CD4-positive, alpha-beta memory T cell (primary cell): Measurements from ENCODE around the gene ETV2. TPM values are rescaled to one million over a fixed set of nuclear protein-coding genes. Genes with fewer than 3 reads are reported as not detected.
A peak's percentile ranks its signal among the peaks of the same experiment; 100 is the strongest.

Experiments
- CTCF ChIA-PET: fragments of 350-600 bp; sonication (Branson Sonifier 250); formaldehyde crosslinking; loops from one replicate; lab custom pipeline; 2021; ENCODE audit warnings: inconsistent platforms; ENCODE audit not compliant: partially characterized antibody; lab: Charles Lee
- POLR2A ChIA-PET: fragments of 350-600 bp; sonication (Branson Sonifier 250); formaldehyde crosslinking; loops from one replicate; lab custom pipeline; 2021; ENCODE audit not compliant: partially characterized antibody; lab: Charles Lee
- DNase-seq, 5 donors: peaks; one replicate each; pipeline versions ENCODE4 v3.0.0 to v3.0.0-alpha.2; 2020 to 2022; ENCODE audit warnings: mixed read lengths in 1 of 5
- H3K27ac ChIP-seq: one replicate; pipeline ENCODE4 v1.7.0; 2013; ENCODE audit warnings: low read depth, low read length
- H3K27me3 ChIP-seq: 2 replicates; pipeline ENCODE4 v1.7.0; 2013; ENCODE audit warnings: mild to moderate bottlenecking, low read length, moderate library complexity; ENCODE audit not compliant: insufficient read depth
- H3K36me3 ChIP-seq: 2 replicates; pipeline ENCODE4 v1.7.0; 2013; ENCODE audit warnings: mild to moderate bottlenecking, low read length, moderate library complexity; ENCODE audit not compliant: insufficient read depth
- H3K4me1 ChIP-seq: 2 replicates; pipeline ENCODE4 v1.7.0; 2013; ENCODE audit warnings: mild to moderate bottlenecking, low read length, moderate library complexity; ENCODE audit not compliant: insufficient read depth
- H3K4me3 ChIP-seq, 2 donors: one replicate each; pipeline ENCODE4 v1.7.0; 2013; ENCODE audit warnings: low read length in 2 of 2, mild to moderate bottlenecking in 1 of 2
- H3K9me3 ChIP-seq, 2 donors: one replicate each; pipeline ENCODE4 v1.7.0; 2013; ENCODE audit warnings: low read length in 2 of 2, control low read depth in 1 of 2; ENCODE audit not compliant: control insufficient read depth in 1 of 2
- H3K27ac Mint-ChIP-seq, 7 donors: one replicate each; pipeline ENCODE4 v1.8.0; 2020 to 2021; ENCODE audit warnings: mixed read lengths in 7 of 7, mild to moderate bottlenecking in 6 of 7, inconsistent platforms in 3 of 7, moderate library complexity in 3 of 7
- H3K27me3 Mint-ChIP-seq, 2 donors: one replicate each; pipeline ENCODE4 v1.8.0; 2020 to 2021; ENCODE audit warnings: mixed read lengths in 2 of 2
- H3K36me3 Mint-ChIP-seq, 2 donors: one replicate each; pipeline ENCODE4 v1.8.0; 2020 to 2021; ENCODE audit warnings: mixed read lengths in 2 of 2, inconsistent platforms in 1 of 2, mild to moderate bottlenecking in 1 of 2
- H3K4me1 Mint-ChIP-seq, 4 donors: one replicate each; pipeline ENCODE4 v1.8.0; 2020 to 2021; ENCODE audit warnings: mixed read lengths in 4 of 4, mild to moderate bottlenecking in 1 of 4
- H3K4me3 Mint-ChIP-seq, 8 donors: one replicate each; pipeline ENCODE4 v1.8.0; 2020 to 2021; ENCODE audit warnings: mixed read lengths in 8 of 8, mild to moderate bottlenecking in 7 of 8, moderate library complexity in 6 of 8, inconsistent platforms in 3 of 8
- H3K9me3 Mint-ChIP-seq, 8 donors: one replicate each; pipeline ENCODE4 v1.8.0; 2020 to 2021; ENCODE audit warnings: mixed read lengths in 8 of 8, mild to moderate bottlenecking in 5 of 8, inconsistent platforms in 3 of 8, moderate library complexity in 1 of 8
- intact Hi-C: fragments of 100-400 bp; cut with micrococcal nuclease; formaldehyde crosslinking; loops from one replicate; pipeline ENCODE4 v1.15.1; 2023
- polyA plus RNA-seq, 2 donors: library from polyadenylated mRNA; unstranded; fragments of 300-500 nt; fragmentation: Illumina TruSeq; gene quantifications; one replicate each; pipeline ENCODE4 v1.2.3, GENCODE V29; 2021
- total RNA-seq, 2 experiments: library from RNA; stranded (reverse); gene quantifications; one replicate each; pipeline ENCODE4 v1.2.3, GENCODE V29; 2021

ETV2 gene
- total and polyA plus RNA-seq, 4 experiments from 2014 or later = 1.1 to 1.3 (median 1.2) TPM; not detected in 1

DNA sequence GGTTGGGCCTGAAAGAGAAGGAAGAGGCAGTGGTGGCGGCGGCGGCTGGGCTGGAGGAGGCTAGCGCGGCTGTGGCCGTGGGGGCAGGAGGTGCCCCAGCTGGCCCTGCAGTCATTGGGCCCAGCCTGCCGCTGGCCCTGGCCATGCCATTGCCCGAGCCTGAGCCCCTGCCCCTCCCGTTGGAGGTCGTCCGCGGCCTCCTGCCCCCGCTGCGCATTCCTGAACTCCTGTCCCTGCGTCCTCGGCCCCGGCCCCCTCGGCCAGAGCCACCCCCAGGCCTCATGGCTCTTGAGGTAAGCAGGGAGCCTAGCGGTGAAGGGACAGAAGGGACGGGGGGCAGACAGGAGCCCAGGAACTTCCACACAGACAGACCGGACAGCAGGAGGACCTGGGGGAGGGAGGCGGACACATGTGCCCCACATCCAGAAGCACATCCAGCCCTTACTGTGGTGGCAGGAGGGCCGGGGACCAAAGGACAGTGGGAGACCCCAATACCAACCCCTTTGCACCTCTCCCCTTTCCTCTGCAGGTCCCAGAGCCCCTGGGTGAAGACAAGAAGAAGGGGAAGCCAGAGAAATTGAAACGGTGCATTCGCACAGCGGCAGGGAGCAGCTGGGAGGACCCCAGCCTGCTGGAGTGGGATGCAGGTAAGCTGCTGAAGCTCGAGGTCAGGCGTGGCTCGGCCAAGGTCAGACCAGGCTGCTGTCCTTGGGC is 7.7 kb upstream of the ETV2 start:
- H3K27me3 Mint-ChIP-seq = peaks cover 0 to under 1% of the 10 kb centered on the region in 2 donors
- CTCF ChIA-PET = interaction anchor here (0.9 kb wide), 1 partner anchor 23 kb away, joined by 3 read pairs; no protein-coding TSS in a partner anchor
- H3K9me3 Mint-ChIP-seq = no peaks in the 10 kb centered on the region
- H3K4me1 ChIP-seq = peaks cover 12% of the 10 kb centered on the region
- no peaks in the 10 kb centered on the region for H3K9me3 ChIP-seq
- H3K4me1 Mint-ChIP-seq = peaks cover 6 to 20% (median 11%) of the 10 kb centered on the region in 4 donors
- POLR2A ChIA-PET = interaction anchor here (0.6 kb wide), 1 partner anchor 265 kb away, joined by 3 read pairs; no protein-coding TSS in a partner anchor
- H3K27ac ChIP-seq = no peak overlapping the region
- peaks cover 48 to 71% of the 10 kb centered on the region in 2 donors for H3K36me3 Mint-ChIP-seq
- peaks cover 65% of the 10 kb centered on the region for H3K36me3 ChIP-seq
- H3K27me3 ChIP-seq = no peaks in the 10 kb centered on the region
- DNase-seq = no peak
- H3K27ac Mint-ChIP-seq = no peak overlapping the region
- H3K4me3 Mint-ChIP-seq = no peak overlapping the region
- intact Hi-C loops = no loop called here
- no peak overlapping the region for H3K4me3 ChIP-seq

DNA sequence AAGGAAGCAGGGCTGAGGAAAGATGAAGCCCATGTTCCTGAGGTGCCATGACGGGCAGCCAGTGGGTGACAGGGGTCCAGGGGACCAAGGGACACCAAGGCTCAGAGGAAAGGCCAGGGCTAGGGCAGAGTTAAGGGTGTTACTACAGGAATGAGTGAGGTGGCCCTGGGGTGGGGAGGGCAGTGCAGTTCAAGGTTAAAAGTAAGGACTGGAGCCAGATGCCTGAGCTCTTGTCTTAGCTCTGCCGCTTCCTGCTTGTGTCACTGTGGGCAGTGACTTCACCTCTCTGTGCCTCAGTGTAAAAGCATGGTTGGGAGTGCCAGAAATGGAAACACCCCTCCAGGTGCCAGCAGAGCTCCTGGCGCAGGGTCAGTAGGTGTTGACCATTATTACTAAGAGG is 4.9 kb upstream of the ETV2 start:
- H3K4me3 Mint-ChIP-seq = no peak overlapping the region
- Histone ChIP-seq H3K4me1 (peaks cover 7% of the 10 kb centered on the region), H3K27ac (no peak overlapping the region), H3K4me3 (no peak overlapping the region), H3K9me3 (no peaks in the 10 kb centered on the region), H3K36me3 (peaks cover 53% of the 10 kb centered on the region), H3K27me3 (no peaks in the 10 kb centered on the region)
- peaks cover 35 to 54% of the 10 kb centered on the region in 2 donors for H3K36me3 Mint-ChIP-seq
- peaks cover 4 to 15% (median 6%) of the 10 kb centered on the region in 4 donors for H3K4me1 Mint-ChIP-seq
- peak overlapping the region in 1 of 7 donors; percentile 53 for H3K27ac Mint-ChIP-seq
- no peak for DNase-seq
- no peaks in the 10 kb centered on the region for H3K9me3 Mint-ChIP-seq
- POLR2A ChIA-PET = no interaction called here
- intact Hi-C loops = no loop called here
- no peaks in the 10 kb centered on the region for H3K27me3 Mint-ChIP-seq
- CTCF ChIA-PET = interaction anchor here (0.7 kb wide), 1 partner anchor 144 kb away, joined by 3 read pairs; no protein-coding TSS in a partner anchor

- Mint-ChIP-seq H3K4me3 (peak overlapping the region in 1 of 8 donors; percentile 38), H3K4me1 (peaks cover 4 to 11% (median 7%) of the 10 kb centered on the region in 4 donors), H3K27ac (no peak overlapping the region), H3K9me3 (no peaks in the 10 kb centered on the region), H3K36me3 (peaks cover 30 to 48% of the 10 kb centered on the region in 2 donors), H3K27me3 (no peaks in the 10 kb centered on the region)
- no peak overlapping the region for H3K27ac ChIP-seq
- H3K9me3 ChIP-seq = no peaks in the 10 kb centered on the region
- DNase-seq = no peak
- H3K4me1 ChIP-seq = peaks cover 12% of the 10 kb centered on the region
- peaks cover 49% of the 10 kb centered on the region for H3K36me3 ChIP-seq
- H3K27me3 ChIP-seq = no peaks in the 10 kb centered on the region
- ChIA-PET POLR2A (interaction anchor here (1.0 to 1.8 kb wide), 3 partner anchors 9 to 24 kb away, joined by 3 to 7 read pairs (median 6); partner anchors contain the start of genes COX6B1 and HAUS5), CTCF (interaction anchor here (1.9 kb wide), 1 partner anchor 11 kb away, joined by 6 read pairs; the partner anchor contains the start of gene COX6B1)
- H3K4me3 ChIP-seq = no peak overlapping the region
- intact Hi-C loops = no loop called here
These were observed 4.4 kb upstream of the ETV2 start for GRCh38 chr19:35637165-35637564.

GRCh38 chr19:35639321-35639639 is 2.3 kb upstream of the ETV2 start:
- Histone ChIP-seq H3K27ac (no peak overlapping the region), H3K4me3 (no peak overlapping the region), H3K9me3 (no peaks in the 10 kb centered on the region), H3K27me3 (no peaks in the 10 kb centered on the region), H3K4me1 (peaks cover 21% of the 10 kb centered on the region), H3K36me3 (peaks cover 27% of the 10 kb centered on the region)
- POLR2A ChIA-PET = no interaction called here
- Mint-ChIP-seq H3K27ac (peak overlapping the region in 3 of 7 donors; percentile 43 to 83 (median 55)), H3K4me3 (no peak overlapping the region), H3K27me3 (no peaks in the 10 kb centered on the region), H3K4me1 (peaks cover 2 to 17% (median 9%) of the 10 kb centered on the region in 4 donors), H3K36me3 (peaks cover 22 to 32% of the 10 kb centered on the region in 2 donors), H3K9me3 (no peaks in the 10 kb centered on the region)
- intact Hi-C loops = no loop called here
- CTCF ChIA-PET = interaction anchor here (1.9 kb wide), 1 partner anchor 9 kb away, joined by 6 read pairs; the partner anchor contains the start of gene COX6B1
- DNase-seq = no peak

DNA sequence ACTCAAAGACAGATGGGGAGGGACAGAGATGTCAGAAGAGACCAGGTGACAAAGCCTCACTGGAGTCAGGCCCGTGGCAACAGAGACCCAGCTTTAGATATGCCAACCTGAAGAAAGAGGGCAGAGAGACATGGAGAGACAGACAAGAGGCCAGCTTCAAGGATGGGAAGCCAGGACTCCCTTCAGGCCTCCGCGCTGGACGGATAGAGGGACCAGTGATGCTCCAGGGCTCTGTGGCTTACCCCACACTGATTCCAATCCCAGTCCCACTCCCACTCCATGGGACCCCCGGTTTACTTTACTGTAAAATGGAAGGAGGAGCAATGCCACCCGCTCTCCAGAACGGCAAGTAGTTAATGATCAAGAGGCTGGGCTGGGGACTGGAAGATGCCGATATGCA is 1.7 kb upstream of the ETV2 start:
- ChIA-PET CTCF (no interaction called here), POLR2A (no interaction called here)
- H3K4me1 ChIP-seq = peaks cover 24% of the 10 kb centered on the region
- intact Hi-C loops = no loop called here
- no peak for DNase-seq
- no peaks in the 10 kb centered on the region for H3K27me3 ChIP-seq
- Mint-ChIP-seq H3K36me3 (peaks cover 19 to 29% of the 10 kb centered on the region in 2 donors), H3K4me1 (peaks cover 4 to 22% (median 12%) of the 10 kb centered on the region in 4 donors), H3K9me3 (no peaks in the 10 kb centered on the region), H3K4me3 (peak overlapping the region in 1 of 8 donors; percentile 30), H3K27me3 (no peaks in the 10 kb centered on the region), H3K27ac (peak overlapping the region in 2 of 7 donors; percentile 0 to 55)
- H3K27ac ChIP-seq = no peak overlapping the region
- no peak overlapping the region for H3K4me3 ChIP-seq
- no peaks in the 10 kb centered on the region for H3K9me3 ChIP-seq
- H3K36me3 ChIP-seq = peaks cover 24% of the 10 kb centered on the region

GRCh38 chr19:35642312-35642711 is 767 bp downstream of the ETV2 start:
- Histone ChIP-seq H3K9me3 (no peaks in the 10 kb centered on the region), H3K27me3 (no peaks in the 10 kb centered on the region), H3K4me3 (no peak overlapping the region), H3K27ac (no peak overlapping the region), H3K4me1 (peaks cover 31% of the 10 kb centered on the region), H3K36me3 (peaks cover 4% of the 10 kb centered on the region)
- ChIA-PET POLR2A (interaction anchor here (0.7 to 5.0 kb wide), 5 partner anchors 12 to 312 kb away, joined by 3 to 51 read pairs (median 12); partner anchors contain the start of genes HAUS5 and RBM42), CTCF (interaction anchor here (1.0 kb wide), 1 partner anchor 500 kb away, joined by 3 read pairs; no protein-coding TSS in a partner anchor)
- Mint-ChIP-seq H3K4me3 (peak overlapping the region; percentile 21 to 90 (median 68)), H3K4me1 (peaks cover 12 to 38% (median 21%) of the 10 kb centered on the region in 4 donors), H3K27me3 (no peaks in the 10 kb centered on the region), H3K36me3 (peaks cover 4 to 8% of the 10 kb centered on the region in 2 donors), H3K27ac (peak overlapping the region in 2 of 7 donors; percentile 48), H3K9me3 (no peaks in the 10 kb centered on the region)
- no peak for DNase-seq
- intact Hi-C loops = no loop called here

- H3K9me3 Mint-ChIP-seq = no peaks in the 10 kb centered on the region
- Histone ChIP-seq H3K36me3 (peaks cover 3% of the 10 kb centered on the region), H3K4me1 (peaks cover 35% of the 10 kb centered on the region), H3K9me3 (no peaks in the 10 kb centered on the region), H3K27me3 (no peaks in the 10 kb centered on the region), H3K27ac (peak overlapping the region; percentile 76), H3K4me3 (peak overlapping the region in 1 of 2 donors; percentile 91)
- H3K4me3 Mint-ChIP-seq = peak overlapping the region; percentile 61 to 92 (median 81)
- ChIA-PET CTCF (interaction anchor here (1.0 to 1.1 kb wide), 2 partner anchors 13 to 501 kb away, joined by 3 read pairs; no protein-coding TSS in a partner anchor), POLR2A (interaction anchor here (0.7 to 5.0 kb wide), 8 partner anchors 12 to 311 kb away, joined by 3 to 51 read pairs (median 8); partner anchors contain the start of genes HAUS5, LIN37, PSENEN and RBM42)
- peak in 1 of 5 donors; percentile 50 for DNase-seq
- intact Hi-C loops = no loop called here
- H3K4me1 Mint-ChIP-seq = peaks cover 12 to 39% (median 22%) of the 10 kb centered on the region in 4 donors
- H3K27ac Mint-ChIP-seq = peak overlapping the region in 2 of 7 donors; percentile 4 to 48
- peaks cover 1 to 4% of the 10 kb centered on the region in 2 donors for H3K36me3 Mint-ChIP-seq
- H3K27me3 Mint-ChIP-seq = no peaks in the 10 kb centered on the region
These were observed 1.3 kb downstream of the ETV2 start for GRCh38 chr19:35642798-35643254.
